Right cardiac atrium (tissue), 5 donors: ENCODE results near the gene PGP. TPM values are rescaled to one million over a fixed set of nuclear protein-coding genes. Genes with fewer than 3 reads are reported as not detected.
A peak's percentile ranks its signal among the peaks of the same experiment; 100 is the strongest.

Experiments used
- ATAC-seq, 2 donors: fragments of 200-7000 bp; cut with Tn5 transposase; one replicate each; pipeline versions ENCODE4 v1.8.0 to v1.9.1; 2020; ENCODE audit warnings: moderate library complexity in 2 of 2, mild to moderate bottlenecking in 1 of 2
- DNase-seq, 3 donors: peaks; one replicate each; pipeline ENCODE4 v3.0.0-alpha.2; 2020
- H3K27ac ChIP-seq: one replicate; pipeline ENCODE4 v1.5.1; 2013; ENCODE audit warnings: mild to moderate bottlenecking, low read length, control low read depth, moderate library complexity
- H3K27me3 ChIP-seq: one replicate; pipeline ENCODE4 v1.6.1; 2013; ENCODE audit not compliant: control insufficient read depth, insufficient read depth
- H3K4me1 ChIP-seq: one replicate; pipeline ENCODE4 v1.6.1; 2013; ENCODE audit warnings: low read length; ENCODE audit not compliant: control insufficient read depth, insufficient read depth
- H3K4me3 ChIP-seq: one replicate; pipeline ENCODE4 v1.5.1; 2013; ENCODE audit warnings: low read length, control low read depth
- H3K9me3 ChIP-seq: one replicate; pipeline ENCODE4 v1.6.1; 2013; ENCODE audit warnings: low read length; ENCODE audit not compliant: control insufficient read depth
- WGBS: extraction: QIAGEN DNeasy Blood & Tissue Kit; methylation state at CpG from one replicate; pipeline ENCODE4 v1.1.7; 2013; 5-methylcytosine and 5-hydroxymethylcytosine counted together
- intact Hi-C, 4 donors: fragments of 100-400 bp; cut with DNase I; formaldehyde crosslinking; loops; one replicate each; pipeline versions ENCODE4 v1.11.0 to v1.14.0; 2022 to 2023
- polyA plus RNA-seq: library from polyadenylated mRNA; stranded (reverse); fragments of 200-250 nt; gene quantifications from one replicate; pipeline ENCODE4 v1.2.3, GENCODE V29; 2013
- total RNA-seq, 4 donors: library from RNA; stranded (reverse); fragmentation: NEBNext Ultra II Directional; extraction: Animal tissue kit (Norgen Biotek cat#: 25700); gene quantifications; one replicate each; pipeline ENCODE4 v1.2.1, GENCODE V29; 2021
- donor health status: healthy with polysubstance abuse.
- donor health status: DM: no; HTN: yes; CAD: no.
- donor health status: DM: no; HTN: no; CAD: no.
- donor health status: DM: no; HTN: yes; CAD: no; lungs with severe emphysema.
- donor health status: DM: yes; HTN: yes; CAD: no.

The PGP gene
- total and polyA plus RNA-seq, 5 donors: 19.3 to 24.8 (median 21.5) TPM

DNA sequence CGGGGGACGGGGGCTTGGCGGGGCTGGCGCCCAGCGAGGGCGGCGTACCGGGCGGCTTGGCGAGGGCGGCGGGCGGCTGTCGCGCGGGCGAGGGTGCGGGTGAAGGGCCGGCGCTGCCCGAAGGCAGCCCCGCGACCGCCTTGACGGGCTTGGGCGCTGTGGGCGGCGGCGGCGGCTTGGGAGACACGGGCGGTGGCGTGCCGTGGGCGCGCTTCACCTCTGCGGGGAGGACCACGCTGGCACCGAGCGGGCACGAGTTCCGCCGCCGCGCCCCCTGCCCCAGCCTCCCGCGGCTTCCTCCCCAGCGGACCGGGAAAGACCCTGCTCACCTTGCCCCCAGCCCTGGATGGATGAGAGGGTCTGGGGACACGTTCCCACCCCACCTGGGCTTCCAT is 35.5 kb downstream of the PGP start:
- no peak for ATAC-seq
- no peaks in the 10 kb centered on the region for H3K4me1 ChIP-seq
- no peaks in the 10 kb centered on the region for H3K9me3 ChIP-seq
- H3K27ac ChIP-seq: no peak overlapping the region
- no peaks in the 10 kb centered on the region for H3K27me3 ChIP-seq
- DNase-seq: no peak
- intact Hi-C loops: no loop called here
- 46% methylated on average over 50 of the region's 50 CpGs for WGBS
- H3K4me3 ChIP-seq: no peak overlapping the region

DNA sequence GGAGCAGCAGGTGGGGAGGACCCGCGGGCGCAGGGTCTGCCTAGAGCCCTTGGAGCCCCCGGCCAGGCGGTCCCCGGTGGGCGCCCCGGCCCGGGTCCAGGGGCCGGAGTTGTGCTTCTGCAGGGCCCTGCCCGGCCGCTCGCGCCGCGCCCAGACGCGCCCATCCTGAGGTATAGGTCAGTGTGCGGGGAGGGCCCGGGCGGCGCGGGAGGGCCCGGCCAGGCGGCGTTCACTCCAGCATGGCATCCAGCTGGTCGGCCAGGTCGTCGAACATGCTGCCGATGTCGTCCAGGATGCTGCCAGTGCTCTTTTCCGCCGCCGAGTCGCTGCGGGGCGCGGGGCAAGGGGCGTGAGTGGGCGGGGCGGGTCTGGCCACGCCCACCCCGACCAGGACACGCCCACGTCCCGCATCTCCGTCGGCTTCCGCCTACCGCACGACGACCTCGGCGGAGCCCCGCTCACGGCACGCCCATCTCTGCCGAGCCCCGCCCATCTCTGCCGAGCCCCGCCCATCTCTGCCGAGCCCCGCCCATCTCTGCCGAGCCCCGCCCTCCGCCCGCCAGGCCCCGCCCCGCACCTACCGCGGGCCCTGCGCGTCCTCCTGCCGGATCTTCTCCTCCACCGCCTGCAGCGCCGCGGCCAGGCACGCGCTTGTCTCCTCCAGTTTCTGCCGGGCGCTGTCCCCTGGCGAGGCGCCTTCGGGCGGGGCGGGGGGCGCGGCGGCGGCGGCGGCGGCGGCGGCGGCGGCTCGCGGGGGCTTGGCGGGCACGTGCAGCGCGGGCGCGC is 36.1 kb downstream of the PGP start:
- Histone ChIP-seq H3K27me3 (no peaks in the 10 kb centered on the region), H3K4me1 (no peaks in the 10 kb centered on the region), H3K9me3 (no peaks in the 10 kb centered on the region), H3K27ac (no peak overlapping the region), H3K4me3 (no peak overlapping the region)
- 32% methylated on average over 105 of the region's 106 CpGs for WGBS
- intact Hi-C loops: no loop called here
- no peak for DNase-seq
- ATAC-seq: peak in 1 of 2 donors; percentile 24

DNA sequence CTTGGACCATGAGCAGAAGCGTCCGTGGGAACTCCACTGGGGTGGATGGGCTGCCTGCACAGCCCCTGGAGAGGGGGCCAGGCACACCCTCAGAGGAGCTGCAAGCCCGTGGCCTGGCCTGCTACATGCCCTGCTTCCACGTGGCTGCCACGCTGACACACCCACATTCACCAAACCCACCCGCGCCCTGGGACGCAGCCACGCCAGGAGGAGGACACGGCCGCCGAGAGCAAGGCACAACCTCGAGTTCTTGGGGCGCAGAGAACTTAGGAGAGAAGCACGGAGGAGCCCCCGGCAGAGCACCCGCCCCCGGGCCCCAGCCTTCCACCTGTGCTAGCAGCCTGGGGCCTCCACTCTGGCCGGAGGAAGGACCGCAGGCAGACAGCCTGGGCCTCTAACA is 37.1 kb downstream of the PGP start:
- DNase-seq (no peak), ATAC-seq (no peak)
- 94% methylated on average over 20 of the region's 20 CpGs for WGBS
- H3K4me3 ChIP-seq: no peak overlapping the region
- no peaks in the 10 kb centered on the region for H3K4me1 ChIP-seq
- intact Hi-C loops: no loop called here
- H3K9me3 ChIP-seq: no peaks in the 10 kb centered on the region
- no peaks in the 10 kb centered on the region for H3K27me3 ChIP-seq
- no peak overlapping the region for H3K27ac ChIP-seq

GRCh38 chr16:2177101-2177500 is 37.5 kb downstream of the PGP start:
- Histone ChIP-seq H3K27ac (no peak overlapping the region), H3K4me1 (no peaks in the 10 kb centered on the region), H3K9me3 (no peaks in the 10 kb centered on the region), H3K4me3 (no peak overlapping the region), H3K27me3 (no peaks in the 10 kb centered on the region)
- WGBS: 90% methylated on average over 18 of the region's 18 CpGs
- intact Hi-C loops: no loop called here
- DNase-seq (no peak), ATAC-seq (no peak)

DNA sequence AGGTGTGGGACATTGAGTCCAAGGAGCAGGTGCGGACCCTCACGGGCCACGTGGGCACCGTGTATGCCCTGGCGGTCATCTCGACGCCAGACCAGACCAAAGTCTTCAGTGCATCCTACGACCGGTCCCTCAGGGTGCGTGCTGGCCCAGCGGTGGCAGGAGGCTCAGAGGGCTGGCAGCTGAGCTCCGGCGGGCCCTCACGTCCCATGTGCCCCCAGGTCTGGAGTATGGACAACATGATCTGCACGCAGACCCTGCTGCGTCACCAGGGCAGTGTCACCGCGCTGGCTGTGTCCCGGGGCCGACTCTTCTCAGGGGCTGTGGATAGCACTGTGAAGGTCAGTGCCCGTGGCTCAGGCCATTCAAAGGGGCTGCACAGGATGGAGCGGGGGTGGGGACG is 38.6 kb downstream of the PGP start:
- ATAC-seq (no peak), DNase-seq (no peak)
- Histone ChIP-seq H3K27me3 (no peaks in the 10 kb centered on the region), H3K4me3 (no peak overlapping the region), H3K9me3 (no peaks in the 10 kb centered on the region), H3K27ac (no peak overlapping the region), H3K4me1 (no peaks in the 10 kb centered on the region)
- WGBS: 94% methylated on average over 23 of the region's 23 CpGs
- intact Hi-C loops: no loop called here

DNA sequence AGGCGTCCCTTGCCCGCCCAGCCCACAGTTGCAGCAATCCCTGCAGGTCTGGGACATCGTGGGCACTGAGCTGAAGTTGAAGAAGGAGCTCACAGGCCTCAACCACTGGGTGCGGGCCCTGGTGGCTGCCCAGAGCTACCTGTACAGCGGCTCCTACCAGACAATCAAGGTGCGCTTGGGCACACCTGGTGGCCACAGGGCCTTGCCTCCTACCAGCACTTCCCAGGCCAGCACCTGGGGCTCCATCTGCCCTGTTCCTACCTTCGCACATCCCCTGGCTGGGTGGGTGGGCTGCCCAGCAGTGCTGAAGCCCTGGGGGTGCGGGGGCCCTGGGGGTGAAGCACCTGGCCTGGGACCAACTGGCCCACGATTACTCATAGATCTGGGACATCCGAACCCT is 39.2 kb downstream of the PGP start:
- intact Hi-C loops: no loop called here
- Histone ChIP-seq H3K9me3 (no peaks in the 10 kb centered on the region), H3K27me3 (no peaks in the 10 kb centered on the region), H3K4me1 (no peaks in the 10 kb centered on the region), H3K4me3 (no peak overlapping the region), H3K27ac (no peak overlapping the region)
- WGBS: 89% methylated on average over 10 of the region's 10 CpGs
- DNase-seq: no peak
- no peak for ATAC-seq

- H3K9me3 ChIP-seq: no peaks in the 10 kb centered on the region
- intact Hi-C loops: no loop called here
- no peak for DNase-seq
- ATAC-seq: no peak
- 91% methylated on average over 21 of the region's 21 CpGs for WGBS
- H3K4me1 ChIP-seq: no peaks in the 10 kb centered on the region
- no peak overlapping the region for H3K4me3 ChIP-seq
- no peak overlapping the region for H3K27ac ChIP-seq
- H3K27me3 ChIP-seq: no peaks in the 10 kb centered on the region
Measured at GRCh38 chr16:2174396-2175131, 40.1 kb downstream of the PGP start.

DNA sequence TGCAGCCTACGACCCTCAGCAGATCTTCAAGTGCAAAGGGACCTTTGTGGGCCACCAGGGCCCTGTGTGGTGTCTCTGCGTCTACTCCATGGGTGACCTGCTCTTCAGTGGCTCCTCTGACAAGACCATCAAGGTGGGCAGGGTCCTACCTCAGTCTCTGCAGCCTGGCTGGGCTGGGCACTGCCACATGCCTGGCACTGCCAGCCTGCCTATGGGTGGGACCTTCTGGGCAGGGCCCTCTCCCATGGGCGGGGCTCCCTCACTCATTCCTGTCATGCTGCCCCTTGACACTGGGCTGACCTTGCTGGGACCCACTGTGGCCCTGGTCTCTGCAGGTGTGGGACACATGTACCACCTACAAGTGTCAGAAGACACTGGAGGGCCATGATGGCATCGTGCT is 40.7 kb downstream of the PGP start:
- DNase-seq (no peak), ATAC-seq (no peak)
- Histone ChIP-seq H3K9me3 (no peaks in the 10 kb centered on the region), H3K27ac (no peak overlapping the region), H3K27me3 (no peaks in the 10 kb centered on the region), H3K4me1 (no peaks in the 10 kb centered on the region), H3K4me3 (no peak overlapping the region)
- WGBS: 92% methylated on average over 4 of the region's 4 CpGs
- intact Hi-C loops: no loop called here

DNA sequence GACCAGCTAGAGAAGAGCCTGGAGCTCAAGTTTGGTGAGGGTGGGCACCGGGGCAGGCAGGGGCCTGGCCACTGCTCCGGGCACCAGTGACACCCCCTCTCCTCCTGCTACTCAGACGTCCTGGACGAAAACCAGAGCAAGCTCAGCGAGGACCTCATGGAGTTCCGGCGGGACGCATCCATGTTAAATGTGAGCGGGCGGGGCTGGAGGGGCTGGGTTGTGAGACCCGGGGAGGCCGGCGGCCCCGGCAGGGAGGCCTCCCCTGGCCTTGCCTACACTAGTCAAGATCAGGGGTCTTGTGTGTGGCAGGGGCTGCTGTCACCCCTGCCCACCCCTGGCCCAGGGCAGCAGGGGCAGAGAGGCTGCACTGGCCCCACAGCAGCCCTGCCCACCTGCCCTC is 41.3 kb downstream of the PGP start:
- no peaks in the 10 kb centered on the region for H3K9me3 ChIP-seq
- DNase-seq (no peak), ATAC-seq (no peak)
- WGBS: 86% methylated on average over 14 of the region's 14 CpGs
- intact Hi-C loops: no loop called here
- H3K27ac ChIP-seq: no peak overlapping the region
- H3K27me3 ChIP-seq: no peaks in the 10 kb centered on the region
- H3K4me1 ChIP-seq: no peaks in the 10 kb centered on the region
- no peak overlapping the region for H3K4me3 ChIP-seq

GRCh38 chr16:2172688-2173335 is 41.8 kb downstream of the PGP start:
- Histone ChIP-seq H3K4me1 (no peaks in the 10 kb centered on the region), H3K9me3 (no peaks in the 10 kb centered on the region), H3K4me3 (no peak overlapping the region), H3K27me3 (no peaks in the 10 kb centered on the region), H3K27ac (no peak overlapping the region)
- no peak for ATAC-seq
- intact Hi-C loops: no loop called here
- DNase-seq: no peak
- WGBS: 89% methylated on average over 29 of the region's 29 CpGs

DNA sequence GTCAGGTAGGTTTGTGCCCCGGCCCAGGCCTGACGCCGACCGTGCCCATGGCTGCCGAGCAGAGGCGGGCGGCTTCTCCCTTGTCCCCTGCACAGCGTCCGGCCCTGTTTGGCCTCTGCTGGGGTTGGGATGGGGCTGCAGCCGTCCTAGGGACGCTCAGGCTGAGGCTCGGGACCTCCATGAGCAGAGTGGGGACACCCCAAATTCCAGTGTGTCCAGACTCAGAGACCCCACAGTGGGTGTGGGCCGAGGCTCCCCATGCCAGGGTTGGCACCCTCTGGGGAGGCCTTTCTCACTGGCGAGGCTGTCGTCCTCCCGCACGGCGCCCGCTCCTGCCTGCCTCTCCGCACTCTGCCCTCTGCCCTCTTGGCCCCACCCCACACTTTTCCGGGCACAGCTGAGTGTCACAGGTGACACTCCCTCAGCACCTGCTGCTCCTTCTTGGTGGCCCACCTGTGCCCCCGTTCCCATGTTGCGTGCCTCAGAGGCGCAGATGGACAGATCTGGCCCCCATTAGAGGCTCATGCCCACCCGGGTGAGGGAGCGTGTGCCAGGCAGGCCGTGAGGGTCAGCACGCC is 43.0 kb downstream of the PGP start:
- ATAC-seq (no peak), DNase-seq (no peak)
- 95% methylated on average over 28 of the region's 28 CpGs for WGBS
- Histone ChIP-seq H3K4me3 (no peak overlapping the region), H3K27ac (no peak overlapping the region), H3K27me3 (no peaks in the 10 kb centered on the region), H3K4me1 (no peaks in the 10 kb centered on the region), H3K9me3 (no peaks in the 10 kb centered on the region)
- intact Hi-C loops: no loop called here
